GM19035 (cell line): ENCODE data around the gene PASD1.

Experiments used
- ATAC-seq: cut with Tn5 transposase; IDR thresholded peaks from one replicate; pipeline ENCODE4 v1.9.1; 2021; ENCODE audit not compliant: unreplicated experiment

PASD1 gene

DNA sequence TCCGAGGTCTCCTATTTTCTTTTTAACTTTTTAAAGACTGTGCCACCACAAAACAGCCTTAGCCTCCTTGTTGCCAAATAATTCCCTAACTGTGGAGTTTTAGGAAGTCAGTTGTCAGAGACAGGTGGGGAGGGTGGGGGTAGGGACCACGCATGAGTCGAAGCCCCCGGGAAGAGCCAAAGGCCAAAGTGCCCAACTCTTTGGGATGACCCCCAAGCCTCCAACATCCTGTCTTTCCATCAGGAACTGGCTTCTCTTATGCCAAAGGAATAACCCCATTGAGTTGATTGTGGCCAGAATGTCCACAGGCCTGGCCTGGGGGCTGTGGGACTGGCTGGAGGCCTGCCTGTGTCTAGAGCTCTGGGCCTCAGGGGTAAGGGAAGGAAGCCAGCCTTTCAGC is 137.6 kb downstream of the PASD1 start:
- ATAC-seq = no peak

- no peak for ATAC-seq
Observed at GRCh38 chrX:151701531-151701930, 138.1 kb downstream of the PASD1 start.

GRCh38 chrX:151702026-151702714 is 138.7 kb downstream of the PASD1 start:
- ATAC-seq = no peak

GRCh38 chrX:151702741-151703340 is 139.4 kb downstream of the PASD1 start:
- no peak for ATAC-seq

GRCh38 chrX:151703487-151703886 is 140.0 kb downstream of the PASD1 start:
- ATAC-seq = no peak

GRCh38 chrX:151704041-151704663 is 140.7 kb downstream of the PASD1 start:
- ATAC-seq = no peak

DNA sequence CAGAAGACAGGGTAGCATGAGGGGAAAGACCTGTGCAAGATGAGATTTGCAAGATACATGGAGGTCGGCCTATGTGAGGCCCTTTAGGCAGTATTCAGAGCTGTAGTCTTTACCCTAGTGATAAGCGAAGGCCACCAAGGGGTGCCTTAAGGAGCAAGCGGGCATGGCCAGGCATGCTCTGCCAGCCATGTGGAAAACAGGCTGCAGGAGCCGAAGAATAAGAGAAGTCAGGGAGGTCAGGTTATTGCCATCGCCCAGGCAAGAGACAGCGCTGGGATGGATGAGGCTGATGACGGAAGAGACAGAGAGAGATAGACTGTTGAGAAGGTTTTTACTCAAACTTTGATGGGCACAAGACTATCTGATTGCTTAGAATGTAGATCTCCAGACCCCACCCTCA is 145.3 kb downstream of the PASD1 start:
- ATAC-seq = no peak

DNA sequence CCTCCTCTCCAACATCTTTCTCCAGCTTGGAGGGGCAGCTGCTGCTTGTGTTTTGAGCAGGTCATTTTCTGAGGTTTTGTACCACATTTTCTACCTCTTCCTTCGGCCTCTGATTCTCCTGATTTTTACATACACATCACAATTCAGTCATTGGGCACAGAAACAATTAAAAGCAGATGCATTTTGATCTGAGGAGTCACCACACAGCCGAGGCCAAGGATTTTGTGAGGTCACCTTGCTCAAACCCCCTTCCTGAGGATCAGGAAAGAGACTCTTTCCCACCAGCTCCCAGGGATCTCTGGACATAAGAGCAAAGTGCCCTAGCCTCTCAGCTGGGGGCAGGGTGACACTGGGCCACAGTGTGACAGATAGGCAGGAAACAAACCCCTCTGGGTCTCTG is 147.0 kb downstream of the PASD1 start:
- no peak for ATAC-seq

- ATAC-seq = no peak
Observed at GRCh38 chrX:151711154-151711553, 147.7 kb downstream of the PASD1 start.

DNA sequence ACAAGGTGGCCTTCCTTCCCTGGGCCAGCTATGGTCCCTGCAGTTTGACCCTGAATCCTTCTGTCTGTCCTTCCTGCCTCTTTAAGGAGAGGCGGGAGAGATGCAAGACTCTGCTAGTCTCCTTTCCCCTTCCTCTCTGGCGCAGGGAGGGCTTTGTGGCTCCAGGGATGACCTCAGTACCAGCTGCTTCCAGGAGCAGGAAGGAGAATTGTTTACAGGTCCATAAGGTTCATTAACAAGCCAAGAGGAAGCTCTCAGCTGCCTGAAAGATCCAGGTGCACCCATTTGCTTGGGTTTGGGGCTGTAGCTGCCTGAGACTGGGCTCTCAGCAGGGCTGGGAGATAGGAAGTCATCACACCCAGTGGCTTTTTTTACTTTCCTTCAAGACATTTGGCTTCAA is 148.3 kb downstream of the PASD1 start:
- no peak for ATAC-seq

- ATAC-seq = no peak
Observed at GRCh38 chrX:151712253-151712652, 148.8 kb downstream of the PASD1 start.

DNA sequence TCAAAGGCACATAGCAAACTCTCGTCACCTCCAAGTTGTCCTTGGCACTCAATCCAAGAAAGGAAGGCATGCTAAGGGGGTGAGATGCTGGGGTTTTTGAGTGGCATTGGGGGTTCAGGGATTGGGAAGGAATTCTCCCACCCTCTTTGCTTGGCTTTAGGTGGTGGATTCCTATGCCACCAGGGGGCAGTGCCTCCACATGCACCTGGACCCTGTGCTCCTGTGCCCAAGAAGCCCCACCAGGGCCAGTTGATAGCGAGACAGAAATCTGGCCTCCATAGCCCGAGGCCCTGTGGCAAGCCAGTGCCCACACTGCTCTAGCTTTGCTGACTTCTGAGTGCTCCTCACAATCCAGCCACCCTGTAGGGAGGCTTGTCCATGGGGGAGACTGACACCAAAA is 150.4 kb downstream of the PASD1 start:
- ATAC-seq = no peak

DNA sequence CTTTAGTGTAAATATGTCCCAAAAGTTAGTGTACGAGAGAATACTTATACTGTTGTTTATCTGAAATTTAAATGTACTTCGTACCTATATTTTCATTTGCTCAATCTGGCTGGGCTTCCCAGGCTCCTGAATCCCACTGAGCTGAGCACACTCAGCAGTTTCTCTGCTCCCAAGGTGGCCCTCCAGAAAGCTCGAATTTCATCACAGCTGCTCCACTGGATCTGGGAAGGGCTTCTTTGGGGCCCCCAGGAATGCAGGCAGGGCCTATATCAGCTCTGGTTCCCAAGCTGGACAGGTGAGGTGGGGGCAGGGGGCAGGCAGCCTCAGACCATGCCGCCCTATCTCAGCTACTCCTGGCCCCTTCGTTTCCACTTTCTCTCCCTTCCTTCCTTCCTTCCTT is 150.9 kb downstream of the PASD1 start:
- ATAC-seq = no peak

DNA sequence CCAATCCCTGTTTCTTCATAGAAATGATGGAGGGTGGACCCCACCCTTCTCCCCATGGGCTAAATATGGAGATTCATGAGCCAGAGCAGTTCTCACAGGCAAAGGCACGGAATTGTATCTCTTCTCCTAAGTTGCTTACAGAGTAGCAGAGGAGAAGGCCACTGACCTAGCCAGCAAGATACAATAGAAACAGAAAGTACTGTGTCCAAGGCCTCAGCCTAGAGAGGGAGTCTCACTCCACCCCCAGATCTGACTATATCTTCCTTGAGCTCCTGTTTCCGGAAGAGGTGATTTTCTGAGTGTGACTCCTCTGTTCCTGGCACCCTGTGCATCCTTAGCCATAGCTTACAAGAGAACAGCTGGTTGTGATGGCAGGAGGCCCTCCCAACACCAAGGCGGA is 152.3 kb downstream of the PASD1 start, which contains the start of gene FATE1:
Gene FATE1 (plus strand): TSS at position 284 of the 400 bp plus-strand sequence. CDS start 85 bp downstream, at position 369.
- no peak for ATAC-seq

DNA sequence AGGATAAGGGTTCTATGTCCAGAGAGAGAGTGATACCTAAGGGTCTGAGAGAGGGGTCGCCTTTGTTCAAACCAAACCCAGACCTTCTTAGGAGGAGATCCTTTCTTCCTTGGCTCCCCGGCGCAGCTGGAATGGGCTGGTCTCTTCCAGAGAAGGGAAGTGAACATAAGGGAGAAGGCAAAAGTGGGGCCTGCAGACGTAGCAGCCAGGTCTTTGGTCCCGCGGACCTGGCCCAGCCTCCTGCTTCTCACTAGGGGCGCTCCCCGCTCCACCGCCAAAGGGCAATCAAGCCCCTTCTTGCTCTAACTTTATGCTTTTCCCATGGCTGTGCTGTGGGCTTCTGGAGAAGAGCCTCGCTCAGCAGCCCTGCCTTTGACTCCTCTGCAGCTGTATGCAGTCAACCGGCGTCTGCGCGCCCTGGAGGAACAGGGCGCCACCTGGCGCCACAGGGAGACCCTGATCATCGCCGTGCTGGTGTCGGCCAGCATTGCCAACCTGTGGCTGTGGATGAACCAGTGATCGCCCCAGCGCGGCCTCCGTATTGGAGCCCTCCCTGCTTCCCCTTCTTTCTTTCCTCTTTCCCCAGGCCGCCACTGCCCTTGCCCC is 158.9 kb downstream of the PASD1 start:
- ATAC-seq = no peak

DNA sequence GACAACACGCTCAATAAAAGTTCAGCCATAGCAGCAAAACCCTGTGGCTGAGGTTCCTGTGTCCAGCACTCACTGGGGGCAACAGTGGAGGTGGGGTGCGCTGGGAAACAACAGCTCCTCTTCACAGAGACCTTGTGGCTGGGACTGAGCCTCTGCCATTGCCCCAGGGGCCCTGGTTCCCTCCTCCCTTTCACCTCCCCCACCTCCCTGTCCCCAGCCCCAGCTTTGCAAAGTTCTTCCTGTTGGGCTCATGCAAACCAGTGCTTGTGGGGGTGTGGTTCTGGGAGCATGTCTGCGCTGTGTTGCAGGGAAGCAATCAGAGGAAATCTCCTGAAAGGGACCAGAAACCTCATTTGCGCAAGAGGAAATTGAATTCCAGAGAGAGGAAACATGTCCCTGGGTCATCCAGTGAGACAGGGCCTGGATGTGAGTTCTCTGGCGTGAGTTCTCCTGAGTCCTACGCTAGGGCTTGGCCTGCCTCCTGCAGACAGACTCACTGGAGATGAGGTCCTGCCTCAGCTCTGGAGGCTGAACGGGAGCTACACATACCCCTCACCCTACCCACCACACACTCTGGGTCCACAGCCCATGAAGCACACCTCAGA is 159.8 kb downstream of the PASD1 start:
- no peak for ATAC-seq

- no peak for ATAC-seq
Observed at GRCh38 chrX:151724563-151725337, 161.3 kb downstream of the PASD1 start.

DNA sequence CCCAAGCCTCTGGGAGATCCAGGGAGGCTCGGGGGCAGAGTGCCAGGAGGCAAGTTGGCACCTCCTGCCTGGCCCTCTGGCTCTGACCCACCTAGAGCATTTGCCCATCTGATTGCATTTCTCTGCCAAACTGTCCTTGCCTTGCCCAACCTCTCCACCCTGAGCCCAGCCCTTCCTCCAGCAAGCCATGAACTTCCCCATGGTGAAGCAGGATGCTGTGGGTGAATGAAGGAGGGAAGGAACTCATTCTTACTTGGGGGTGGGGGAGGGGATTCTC is 161.8 kb downstream of the PASD1 start:
- no peak for ATAC-seq
